Tibial nerve (tissue), 4 donors: ENCODE results near the gene MRM1.

Source experiments
- CTCF ChIP-seq, 5 experiments: fragments of 200-600 bp in 3 of 5; fragments of 450-650 bp in 2 of 5; sonication (generic) in 3 of 5; IDR thresholded peaks; one replicate each; pipeline ENCODE4 v1.5.1; 2016 to 2019; ENCODE audit warnings: antibody characterized with exemption in 5 of 5, mild to moderate bottlenecking in 3 of 5, moderate library complexity in 2 of 5
- EP300 ChIP-seq, 2 donors: sonication (generic); formaldehyde crosslinking; IDR thresholded peaks; one replicate each; pipeline ENCODE4 v1.6.1; 2017; ENCODE audit warnings: antibody characterized with exemption in 2 of 2, mild to moderate bottlenecking in 1 of 2
- POLR2A ChIP-seq, 2 donors: fragments of 450-650 bp; IDR thresholded peaks; one replicate each; pipeline ENCODE4 v1.6.1; 2017; ENCODE audit warnings: antibody characterized with exemption in 2 of 2, mild to moderate bottlenecking in 2 of 2, moderate library complexity in 2 of 2

DNA sequence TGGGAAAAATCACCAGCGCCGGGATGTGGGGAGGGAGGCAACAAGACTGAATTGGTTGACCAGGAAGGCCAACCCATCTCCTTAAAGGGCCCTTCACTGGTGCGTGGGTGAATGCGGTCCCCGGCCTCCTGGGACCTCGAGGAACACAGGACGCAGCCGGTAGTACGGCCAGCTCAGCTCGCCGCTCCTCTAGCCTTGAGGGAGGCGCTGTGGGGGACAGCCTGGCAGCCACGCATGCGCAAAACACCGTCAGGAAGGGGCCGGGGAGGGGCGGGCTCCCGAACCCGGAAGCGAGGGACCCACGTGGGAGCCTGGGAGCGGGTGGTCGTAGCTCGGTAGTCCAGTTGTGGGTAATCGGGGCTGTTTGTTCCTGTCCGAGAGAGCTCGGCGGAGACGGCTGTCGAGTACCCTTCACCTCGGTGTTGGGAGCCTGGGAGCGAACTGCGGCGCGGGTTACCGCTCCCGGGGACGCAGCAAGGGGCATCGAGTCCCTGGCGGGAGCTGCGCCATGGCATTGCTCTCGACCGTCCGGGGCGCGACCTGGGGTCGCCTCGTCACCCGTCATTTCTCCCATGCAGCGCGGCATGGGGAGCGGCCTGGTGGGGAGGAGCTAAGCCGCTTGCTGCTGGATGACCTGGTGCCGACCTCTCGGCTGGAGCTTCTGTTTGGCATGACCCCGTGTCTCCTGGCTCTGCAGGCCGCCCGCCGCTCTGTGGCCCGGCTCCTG, at the start of gene MRM1:
- TF ChIP-seq CTCF (IDR thresholded peaks at IDR 0.05) = peak in 2 of 5 experiments; percentile 21 to 44
- TF ChIP-seq POLR2A (IDR thresholded peaks at IDR 0.05) = peak in 1 of 2 donors; percentile 58
- peak; percentile 60 to 75 for TF ChIP-seq EP300 (IDR thresholded peaks at IDR 0.05)
